Measurements from ENCODE around the gene DCAF12.

GRCh38 chr9:34084562-34084961, 41.9 kb downstream of the DCAF12 start:
- no peak for TF ChIP-seq CTCF (IDR thresholded peaks at IDR 0.05; ENCODE audit: low read depth, low read length, poor library complexity, severe bottlenecking)
- TF ChIP-seq EZH2phosphoT487 (IDR thresholded peaks at IDR 0.05; ENCODE audit: borderline replicate concordance, low read length) = no peak

Data from DOHH2 (cell line).